ENCODE measurements around the gene TDRD6.

TDRD6 gene

DNA sequence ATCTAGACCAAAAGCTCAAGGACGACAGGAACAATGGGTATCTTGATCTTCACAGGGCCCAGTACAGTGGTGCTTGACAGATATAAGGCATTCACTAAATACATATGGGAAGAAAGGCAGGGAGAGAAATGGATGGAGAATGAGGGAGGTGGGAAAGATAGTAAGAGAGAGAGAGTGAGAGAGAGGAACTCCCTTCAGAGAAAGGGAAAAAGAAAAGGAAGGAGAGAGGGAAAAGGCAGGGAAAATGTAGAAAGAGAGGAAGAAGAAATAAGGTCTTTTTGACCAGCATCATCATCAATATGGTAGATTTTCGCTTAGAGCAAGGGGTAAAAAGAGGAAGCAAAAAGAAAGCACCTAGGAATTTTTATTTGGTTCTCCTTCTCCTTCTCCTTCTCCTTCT lies 58.3 kb downstream of the TDRD6 start:
- no peaks in the 10 kb centered on the region for H3K36me3 ChIP-seq (ENCODE audit: control insufficient read depth in 1 of 2, insufficient read depth in 2 of 2, low read length in 2 of 2)
- no peaks in the 10 kb centered on the region for H3K9me3 ChIP-seq (ENCODE audit: control insufficient read depth in 1 of 2, low read length in 2 of 2)
- H3K27me3 ChIP-seq (ENCODE audit: low read depth, low read length), result no peaks in the 10 kb centered on the region
- H3K4me1 ChIP-seq (ENCODE audit: control insufficient read depth in 1 of 2, insufficient read depth in 2 of 2, low read length in 2 of 2), result no peaks in the 10 kb centered on the region
- H3K27ac ChIP-seq (ENCODE audit: low read length), result no peak overlapping the region
- no peak overlapping the region for H3K4me3 ChIP-seq (ENCODE audit: low read depth in 1 of 2, low read length in 2 of 2)

DNA sequence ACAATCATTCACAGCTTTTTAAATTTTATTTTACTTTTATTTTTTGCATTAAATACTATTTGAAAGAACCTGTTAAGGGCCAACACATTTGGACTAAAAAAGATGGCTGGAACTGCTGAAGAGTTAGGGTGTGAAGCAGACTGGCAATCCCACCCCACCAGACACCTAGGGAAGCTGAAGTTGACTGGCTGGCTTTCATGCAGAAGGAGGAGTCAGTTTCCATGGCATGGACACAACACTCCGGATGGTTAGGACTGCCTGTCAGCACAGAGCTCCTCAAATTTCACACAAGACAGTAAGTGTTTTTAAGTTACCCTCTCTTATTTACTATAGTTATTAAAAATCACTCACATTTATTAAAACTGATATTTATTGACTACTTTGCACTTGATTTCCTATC lies 59.0 kb downstream of the TDRD6 start, which contains the start of gene ANKRD66:
Gene ANKRD66, plus strand, starts transcription at position 238 of the 400 bp plus-strand sequence. CDS start 5,016 bp downstream, outside the sequence.
- Histone ChIP-seq H3K4me3 (ENCODE audit: low read depth in 1 of 2, low read length in 2 of 2) (no peak within 1 kb of the TSS), H3K9me3 (ENCODE audit: control insufficient read depth in 1 of 2, low read length in 2 of 2) (no peaks in the 10 kb centered on the region), H3K4me1 (ENCODE audit: control insufficient read depth in 1 of 2, insufficient read depth in 2 of 2, low read length in 2 of 2) (no peaks in the 10 kb centered on the region), H3K36me3 (ENCODE audit: control insufficient read depth in 1 of 2, insufficient read depth in 2 of 2, low read length in 2 of 2) (no peaks in the 10 kb centered on the region), H3K27me3 (ENCODE audit: low read depth, low read length) (no peaks in the 10 kb centered on the region), H3K27ac (ENCODE audit: low read length) (no peak within 1 kb of the TSS)

DNA sequence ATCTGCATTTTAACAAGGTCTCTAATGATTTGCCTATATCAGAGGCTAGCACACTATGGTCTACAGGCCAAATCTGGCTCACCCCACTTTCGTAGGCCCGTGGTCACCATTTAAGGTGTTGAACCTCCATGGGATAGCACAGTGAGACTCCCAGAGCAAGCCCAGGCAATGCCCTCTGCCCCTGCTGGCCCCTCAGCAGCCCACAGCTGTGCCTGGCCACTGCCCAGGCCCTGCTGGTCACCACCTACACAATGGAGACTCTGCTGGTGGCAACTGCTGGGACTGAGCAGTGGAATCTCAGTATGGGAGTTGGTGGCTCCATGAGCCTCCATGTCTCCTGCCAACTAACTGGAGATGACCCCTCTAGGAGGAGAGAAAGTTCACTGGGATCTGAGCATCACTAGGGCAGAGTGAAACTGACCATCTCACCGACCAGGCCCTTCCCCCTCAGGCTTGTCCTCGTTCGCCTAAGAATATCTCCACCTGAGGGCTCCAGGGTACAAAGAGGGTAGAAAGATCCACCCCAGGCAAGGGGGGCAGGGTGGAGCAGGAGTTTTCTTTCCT lies 61.3 kb downstream of the TDRD6 start:
- H3K4me3 ChIP-seq (ENCODE audit: low read depth in 1 of 2, low read length in 2 of 2), result no peak overlapping the region
- H3K27me3 ChIP-seq (ENCODE audit: low read depth, low read length), result no peaks in the 10 kb centered on the region
- no peaks in the 10 kb centered on the region for H3K4me1 ChIP-seq (ENCODE audit: control insufficient read depth in 1 of 2, insufficient read depth in 2 of 2, low read length in 2 of 2)
- no peak overlapping the region for H3K27ac ChIP-seq (ENCODE audit: low read length)
- H3K9me3 ChIP-seq (ENCODE audit: control insufficient read depth in 1 of 2, low read length in 2 of 2), result no peaks in the 10 kb centered on the region
- H3K36me3 ChIP-seq (ENCODE audit: control insufficient read depth in 1 of 2, insufficient read depth in 2 of 2, low read length in 2 of 2), result no peaks in the 10 kb centered on the region

DNA sequence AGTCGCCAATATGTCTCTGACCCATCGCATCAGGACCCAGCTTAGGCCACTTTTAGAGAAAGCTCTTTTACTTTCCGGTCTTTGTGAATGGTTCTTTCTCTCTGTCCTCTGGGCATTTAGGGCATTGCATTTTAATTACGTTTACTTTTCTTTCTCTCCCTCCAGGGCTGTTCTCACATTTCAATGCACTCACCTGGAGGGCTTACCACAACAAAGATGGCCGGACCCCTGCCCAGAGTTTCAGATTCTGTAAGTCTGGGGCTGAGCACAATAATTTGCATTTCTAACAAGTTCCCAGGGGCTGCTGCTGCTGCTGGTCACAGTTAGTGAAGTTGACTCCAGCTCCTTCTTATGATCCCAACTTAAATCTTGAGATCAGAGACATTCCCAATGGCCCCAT lies 62.0 kb downstream of the TDRD6 start:
- Histone ChIP-seq H3K9me3 (ENCODE audit: control insufficient read depth in 1 of 2, low read length in 2 of 2) (no peaks in the 10 kb centered on the region), H3K4me1 (ENCODE audit: control insufficient read depth in 1 of 2, insufficient read depth in 2 of 2, low read length in 2 of 2) (no peaks in the 10 kb centered on the region), H3K4me3 (ENCODE audit: low read depth in 1 of 2, low read length in 2 of 2) (no peak overlapping the region), H3K27me3 (ENCODE audit: low read depth, low read length) (no peaks in the 10 kb centered on the region), H3K27ac (ENCODE audit: low read length) (no peak overlapping the region), H3K36me3 (ENCODE audit: control insufficient read depth in 1 of 2, insufficient read depth in 2 of 2, low read length in 2 of 2) (no peaks in the 10 kb centered on the region)

DNA sequence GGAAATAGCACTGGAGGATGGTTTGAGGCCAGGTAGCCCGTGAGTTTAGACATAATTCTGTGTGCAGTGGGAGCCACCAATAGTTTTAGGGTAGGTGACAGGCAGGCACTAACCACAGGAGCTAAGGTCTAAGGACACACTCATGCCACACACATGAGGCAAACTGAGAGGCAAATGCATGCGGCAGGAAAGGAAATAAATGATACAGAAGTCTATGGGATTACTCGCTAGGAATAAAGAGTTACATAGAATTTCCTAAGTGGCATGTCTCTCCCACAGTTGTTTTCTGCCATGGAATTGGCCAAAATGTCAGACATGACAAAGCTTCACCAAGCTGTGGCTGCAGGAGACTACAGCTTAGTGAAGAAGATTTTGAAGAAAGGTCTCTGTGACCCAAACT lies 64.0 kb downstream of the TDRD6 start:
- Histone ChIP-seq H3K9me3 (ENCODE audit: control insufficient read depth in 1 of 2, low read length in 2 of 2) (no peaks in the 10 kb centered on the region), H3K4me3 (ENCODE audit: low read depth in 1 of 2, low read length in 2 of 2) (no peak overlapping the region), H3K27ac (ENCODE audit: low read length) (no peak overlapping the region), H3K36me3 (ENCODE audit: control insufficient read depth in 1 of 2, insufficient read depth in 2 of 2, low read length in 2 of 2) (no peaks in the 10 kb centered on the region), H3K4me1 (ENCODE audit: control insufficient read depth in 1 of 2, insufficient read depth in 2 of 2, low read length in 2 of 2) (no peaks in the 10 kb centered on the region), H3K27me3 (ENCODE audit: low read depth, low read length) (no peaks in the 10 kb centered on the region)
